Measurements from ENCODE around the gene WASF1.

The WASF1 gene

DNA sequence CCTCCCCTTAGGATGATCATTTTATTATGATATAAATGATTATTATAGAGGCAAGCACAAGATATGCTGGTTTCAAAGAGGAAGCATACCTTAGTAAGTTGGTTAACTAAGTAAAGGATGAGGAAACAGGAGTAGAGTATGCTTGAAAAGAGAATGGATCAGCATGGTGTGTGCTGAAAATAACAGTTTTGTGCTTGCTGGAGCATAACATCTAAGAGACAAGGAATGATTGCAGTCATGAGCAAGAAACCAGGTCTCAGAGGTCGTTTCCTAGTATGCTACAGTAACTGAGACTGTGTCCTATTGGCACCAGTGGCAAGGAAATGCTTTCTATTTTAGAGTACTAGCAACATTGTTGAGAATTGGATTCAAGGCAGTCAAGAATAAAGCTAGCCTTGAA is 34.9 kb upstream of the WASF1 start:
- no peaks in the 10 kb centered on the region for H3K27me3 ChIP-seq (ENCODE audit: control insufficient read depth, insufficient read depth, low read length)
- no peaks in the 10 kb centered on the region for H3K79me2 ChIP-seq
- H3K27ac ChIP-seq, result no peak overlapping the region
- H3K4me1 ChIP-seq, result no peaks in the 10 kb centered on the region
- H3K36me3 ChIP-seq (ENCODE audit: control insufficient read depth, insufficient read depth, low read length), result no peaks in the 10 kb centered on the region
- no peak overlapping the region for H3K4me2 ChIP-seq (ENCODE audit: low read length)
- no peaks in the 10 kb centered on the region for H3K9me3 ChIP-seq (ENCODE audit: control insufficient read depth, low read length)
- H2AFZ ChIP-seq, result no peak overlapping the region
- TF ChIP-seq, protein P1, sequence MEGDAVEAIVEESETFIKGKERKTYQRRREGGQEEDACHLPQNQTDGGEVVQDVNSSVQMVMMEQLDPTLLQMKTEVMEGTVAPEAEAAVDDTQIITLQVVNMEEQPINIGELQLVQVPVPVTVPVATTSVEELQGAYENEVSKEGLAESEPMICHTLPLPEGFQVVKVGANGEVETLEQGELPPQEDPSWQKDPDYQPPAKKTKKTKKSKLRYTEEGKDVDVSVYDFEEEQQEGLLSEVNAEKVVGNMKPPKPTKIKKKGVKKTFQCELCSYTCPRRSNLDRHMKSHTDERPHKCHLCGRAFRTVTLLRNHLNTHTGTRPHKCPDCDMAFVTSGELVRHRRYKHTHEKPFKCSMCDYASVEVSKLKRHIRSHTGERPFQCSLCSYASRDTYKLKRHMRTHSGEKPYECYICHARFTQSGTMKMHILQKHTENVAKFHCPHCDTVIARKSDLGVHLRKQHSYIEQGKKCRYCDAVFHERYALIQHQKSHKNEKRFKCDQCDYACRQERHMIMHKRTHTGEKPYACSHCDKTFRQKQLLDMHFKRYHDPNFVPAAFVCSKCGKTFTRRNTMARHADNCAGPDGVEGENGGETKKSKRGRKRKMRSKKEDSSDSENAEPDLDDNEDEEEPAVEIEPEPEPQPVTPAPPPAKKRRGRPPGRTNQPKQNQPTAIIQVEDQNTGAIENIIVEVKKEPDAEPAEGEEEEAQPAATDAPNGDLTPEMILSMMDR (IDR thresholded peaks at IDR 0.05), result no peak
- H3K9ac ChIP-seq, result no peak overlapping the region
- no peak overlapping the region for H3K4me3 ChIP-seq (ENCODE audit: low read depth, low read length)

DNA sequence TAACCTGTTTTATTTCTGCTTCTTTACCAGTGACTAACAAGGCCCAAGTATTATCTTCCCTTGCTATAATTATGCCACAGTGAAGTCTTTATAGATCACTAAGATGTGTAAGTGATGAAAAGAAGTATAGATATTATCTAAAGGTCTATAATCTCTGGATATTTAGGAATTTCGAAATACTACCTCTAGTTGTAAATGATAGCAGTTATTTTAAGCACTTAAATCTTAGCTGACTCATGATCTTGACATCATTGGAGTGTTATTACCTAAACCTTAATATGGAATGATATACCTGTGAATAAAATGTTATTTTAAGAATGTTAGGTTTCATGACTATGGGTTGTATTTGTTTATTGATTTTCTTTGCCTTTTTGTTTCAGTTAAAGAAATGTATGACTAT is 32.3 kb upstream of the WASF1 start:
- no peak overlapping the region for H3K4me2 ChIP-seq (ENCODE audit: low read length)
- no peak overlapping the region for H3K27ac ChIP-seq

GRCh38 chr6:110207652-110208051 is 28.2 kb upstream of the WASF1 start:
- Histone ChIP-seq H3K79me2 (no peaks in the 10 kb centered on the region), H3K9me3 (ENCODE audit: control insufficient read depth, low read length) (no peaks in the 10 kb centered on the region), H3K27ac (no peak overlapping the region), H3K9ac (no peak overlapping the region), H2AFZ (no peak overlapping the region), H3K4me2 (ENCODE audit: low read length) (no peak overlapping the region), H3K36me3 (ENCODE audit: control insufficient read depth, insufficient read depth, low read length) (no peaks in the 10 kb centered on the region), H3K4me3 (ENCODE audit: low read depth, low read length) (no peak overlapping the region), H3K27me3 (ENCODE audit: control insufficient read depth, insufficient read depth, low read length) (no peaks in the 10 kb centered on the region), H3K4me1 (no peaks in the 10 kb centered on the region)
- TF ChIP-seq, protein P1 (IDR thresholded peaks at IDR 0.05), result no peak

More for the DNA sequence above, 32.3 kb upstream of the WASF1 start:
- Histone ChIP-seq H3K4me1 (no peaks in the 10 kb centered on the region), H3K9ac (no peak overlapping the region), H2AFZ (no peak overlapping the region), H3K9me3 (ENCODE audit: control insufficient read depth, low read length) (no peaks in the 10 kb centered on the region), H3K4me3 (ENCODE audit: low read depth, low read length) (no peak overlapping the region), H3K27me3 (ENCODE audit: control insufficient read depth, insufficient read depth, low read length) (no peaks in the 10 kb centered on the region), H3K36me3 (ENCODE audit: control insufficient read depth, insufficient read depth, low read length) (no peaks in the 10 kb centered on the region), H3K79me2 (no peaks in the 10 kb centered on the region)
- TF ChIP-seq, protein P1 (IDR thresholded peaks at IDR 0.05), result no peak

- peaks cover 8% of the 10 kb centered on the region for H3K79me2 ChIP-seq
- no peaks in the 10 kb centered on the region for H3K4me1 ChIP-seq
- H3K9me3 ChIP-seq (ENCODE audit: control insufficient read depth, low read length), result no peaks in the 10 kb centered on the region
- no peak overlapping the region for H3K27ac ChIP-seq
- no peak overlapping the region for H2AFZ ChIP-seq
- no peak overlapping the region for H3K9ac ChIP-seq
- TF ChIP-seq, protein P1 (IDR thresholded peaks at IDR 0.05), result no peak
- H3K4me2 ChIP-seq (ENCODE audit: low read length), result no peak overlapping the region
- H3K27me3 ChIP-seq (ENCODE audit: control insufficient read depth, insufficient read depth, low read length), result no peaks in the 10 kb centered on the region
- no peak overlapping the region for H3K4me3 ChIP-seq (ENCODE audit: low read depth, low read length)
- no peaks in the 10 kb centered on the region for H3K36me3 ChIP-seq (ENCODE audit: control insufficient read depth, insufficient read depth, low read length)
These were observed 21.8 kb upstream of the WASF1 start for GRCh38 chr6:110201151-110201884.

- Histone ChIP-seq H3K4me2 (ENCODE audit: low read length) (no peak overlapping the region), H2AFZ (no peak overlapping the region), H3K79me2 (peaks cover 8% of the 10 kb centered on the region), H3K27me3 (ENCODE audit: control insufficient read depth, insufficient read depth, low read length) (no peaks in the 10 kb centered on the region), H3K27ac (no peak overlapping the region), H3K9ac (no peak overlapping the region), H3K36me3 (ENCODE audit: control insufficient read depth, insufficient read depth, low read length) (no peaks in the 10 kb centered on the region), H3K4me3 (ENCODE audit: low read depth, low read length) (no peak overlapping the region), H3K9me3 (ENCODE audit: control insufficient read depth, low read length) (no peaks in the 10 kb centered on the region), H3K4me1 (no peaks in the 10 kb centered on the region)
- TF ChIP-seq, protein P1 (IDR thresholded peaks at IDR 0.05), result no peak
These were observed 19.1 kb upstream of the WASF1 start for GRCh38 chr6:110198561-110198960.

All from parathyroid adenoma (tissue), 2 donors.